ENCODE data around the gene CHST6. TPM values are rescaled to one million over a fixed set of nuclear protein-coding genes. Genes with fewer than 3 reads are reported as not detected.
A peak's percentile ranks its signal among the peaks of the same experiment; 100 is the strongest.
"Not testable (repeated sequence)": the region's sequence is repeated elsewhere in the genome, so short reads cannot be mapped to it uniquely, and the experiment has no call there.

CHST6 gene
- total RNA-seq, result 1 to 10 TPM; 2.4 to 6.0 TPM
- under 1 TPM; 0.49 to 0.88 TPM for polyA plus RNA-seq
- long read RNA-seq, donor 1, result 0 reads
- long read RNA-seq, donor 2, partial matches to known transcripts, result 0 of 1 reads
- long read RNA-seq, donor 2, other reads (novel, unspliced or antisense), result 1 of 1 reads

DNA sequence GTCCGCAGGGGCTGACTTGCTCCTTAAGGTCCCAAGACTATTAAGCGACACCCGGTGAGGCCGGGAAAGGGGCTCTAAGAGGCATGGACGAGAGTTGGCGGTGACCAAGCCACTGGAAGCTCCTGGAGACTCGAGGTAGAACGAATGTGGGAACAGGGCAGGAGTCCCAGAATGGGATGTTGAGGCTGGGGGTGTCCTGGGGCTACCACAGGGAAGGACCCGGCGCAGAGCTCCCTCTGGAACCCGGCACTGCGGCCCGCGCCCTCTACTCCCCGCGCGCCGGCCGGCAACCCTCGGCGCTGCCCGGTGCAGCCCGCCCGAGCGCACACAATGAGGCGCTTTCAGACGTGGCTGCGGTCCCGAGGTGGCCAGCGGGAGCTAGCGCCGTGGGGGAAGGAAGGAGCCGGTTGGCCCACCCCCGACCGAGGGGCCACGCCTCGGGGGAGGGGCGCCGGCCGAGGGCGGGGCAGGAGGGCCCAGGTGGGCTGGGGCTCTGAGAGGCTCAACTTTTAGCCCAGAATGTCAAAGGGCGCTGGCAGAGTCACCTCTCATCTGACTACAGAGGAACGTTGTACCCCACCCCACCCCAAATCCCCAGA, at the start of gene CHST6:
TSS of gene CHST6 (minus strand) at position 366 of the 599 bp plus-strand sequence. CDS start 15,613 bp downstream, outside the sequence.
- H3K9me3 ChIP-seq (ENCODE audit: control insufficient read depth, low read length), result no peaks in the 10 kb centered on the region
- DNase-seq (peak; percentile 62 to 85), ATAC-seq (ENCODE audit: low FRiP score) (peak; percentile 82)
- 3% methylated on average over 42 to 43 of the region's 43 CpGs for WGBS, 2 donors
- H3K27ac ChIP-seq (ENCODE audit: low read depth in 1 of 2, low read length in 2 of 2), result no peak within 1 kb of the TSS
- intact Hi-C loops (cut with DNase I), result no loop called here
- H3K27me3 ChIP-seq (ENCODE audit: control insufficient read depth in 1 of 2, insufficient read depth in 2 of 2, low read length in 1 of 2), result no peaks in the 10 kb centered on the region
- peak within 1 kb of the TSS in 1 of 2 donors; percentile 32 for H3K4me3 ChIP-seq (ENCODE audit: low read length in 2 of 2)
- H3K4me1 ChIP-seq (ENCODE audit: control insufficient read depth in 1 of 2, insufficient read depth in 2 of 2, low read length in 2 of 2), result peaks cover 0 to 3% of the 10 kb centered on the region in 2 donors
- no peaks in the 10 kb centered on the region for H3K36me3 ChIP-seq (ENCODE audit: control insufficient read depth in 1 of 2, insufficient read depth in 2 of 2, low read length in 1 of 2)

DNA sequence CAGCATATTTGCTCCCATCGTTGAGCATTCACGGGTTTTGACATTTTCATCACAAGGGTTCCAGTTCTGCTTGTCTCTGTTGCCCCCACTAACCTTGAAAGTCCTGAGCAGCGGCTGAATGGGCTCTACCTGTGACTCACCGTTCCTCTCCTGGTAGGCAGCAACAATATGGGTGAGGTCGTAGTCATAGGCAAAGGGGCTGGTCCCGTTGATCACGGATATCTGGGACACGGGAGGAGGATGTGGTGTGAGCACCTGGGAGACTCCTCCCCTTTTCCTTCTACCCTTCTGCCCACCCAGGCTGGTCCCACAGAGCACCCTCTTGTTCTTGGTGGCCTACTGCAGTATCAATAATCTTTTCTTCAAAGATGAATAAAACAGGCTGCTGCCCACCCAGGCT, 47.2 kb upstream of the CHST6 start:
- H3K9me3 ChIP-seq (ENCODE audit: control insufficient read depth, low read length); H3K27ac ChIP-seq (ENCODE audit: low read depth in 1 of 2, low read length in 2 of 2); H3K4me1 ChIP-seq (ENCODE audit: control insufficient read depth in 1 of 2, insufficient read depth in 2 of 2, low read length in 2 of 2); intact Hi-C loops (cut with DNase I); H3K27me3 ChIP-seq (ENCODE audit: control insufficient read depth in 1 of 2, insufficient read depth in 2 of 2, low read length in 1 of 2); H3K4me3 ChIP-seq (ENCODE audit: low read length in 2 of 2); H3K36me3 ChIP-seq (ENCODE audit: control insufficient read depth in 1 of 2, insufficient read depth in 2 of 2, low read length in 1 of 2); ATAC-seq (ENCODE audit: low FRiP score): not testable (repeated sequence)
- DNase-seq, result peak in 1 of 2 donors; percentile 6
- 94 to 95% methylated on average over 8 of the region's 8 CpGs for WGBS, 2 donors

DNA sequence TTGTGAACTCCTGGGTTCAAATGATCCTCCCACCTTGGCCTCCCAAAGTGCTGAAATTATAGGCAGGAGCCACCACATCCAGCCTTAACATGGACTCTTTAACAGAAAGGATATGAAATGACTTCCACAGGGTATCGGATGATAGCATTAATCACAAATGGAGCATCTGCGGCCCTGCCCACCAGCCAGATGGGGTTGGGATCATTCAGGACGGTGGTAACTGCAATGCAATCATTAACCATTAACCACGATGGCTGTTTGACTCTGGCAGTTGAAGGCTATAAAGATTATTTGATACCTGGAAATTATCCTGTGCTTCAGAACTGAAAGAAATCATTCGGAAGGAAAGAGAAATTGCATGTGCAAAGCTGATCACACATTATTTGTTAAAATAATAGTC, 46.0 kb upstream of the CHST6 start:
- no peak overlapping the region for H3K27ac ChIP-seq (ENCODE audit: low read depth in 1 of 2, low read length in 2 of 2)
- no peak overlapping the region for H3K4me3 ChIP-seq (ENCODE audit: low read length in 2 of 2)
- ATAC-seq (ENCODE audit: low FRiP score), result no peak
- H3K9me3 ChIP-seq (ENCODE audit: control insufficient read depth, low read length), result no peaks in the 10 kb centered on the region
- intact Hi-C loops (cut with DNase I), result no loop called here
- H3K4me1 ChIP-seq (ENCODE audit: control insufficient read depth in 1 of 2, insufficient read depth in 2 of 2, low read length in 2 of 2), result no peaks in the 10 kb centered on the region
- no peak for DNase-seq
- peaks cover 0 to 3% of the 10 kb centered on the region in 2 donors for H3K36me3 ChIP-seq (ENCODE audit: control insufficient read depth in 1 of 2, insufficient read depth in 2 of 2, low read length in 1 of 2)
- H3K27me3 ChIP-seq (ENCODE audit: control insufficient read depth in 1 of 2, insufficient read depth in 2 of 2, low read length in 1 of 2), result no peaks in the 10 kb centered on the region
- WGBS, 2 donors, result 94 to 96% methylated on average over 5 of the region's 5 CpGs

DNA sequence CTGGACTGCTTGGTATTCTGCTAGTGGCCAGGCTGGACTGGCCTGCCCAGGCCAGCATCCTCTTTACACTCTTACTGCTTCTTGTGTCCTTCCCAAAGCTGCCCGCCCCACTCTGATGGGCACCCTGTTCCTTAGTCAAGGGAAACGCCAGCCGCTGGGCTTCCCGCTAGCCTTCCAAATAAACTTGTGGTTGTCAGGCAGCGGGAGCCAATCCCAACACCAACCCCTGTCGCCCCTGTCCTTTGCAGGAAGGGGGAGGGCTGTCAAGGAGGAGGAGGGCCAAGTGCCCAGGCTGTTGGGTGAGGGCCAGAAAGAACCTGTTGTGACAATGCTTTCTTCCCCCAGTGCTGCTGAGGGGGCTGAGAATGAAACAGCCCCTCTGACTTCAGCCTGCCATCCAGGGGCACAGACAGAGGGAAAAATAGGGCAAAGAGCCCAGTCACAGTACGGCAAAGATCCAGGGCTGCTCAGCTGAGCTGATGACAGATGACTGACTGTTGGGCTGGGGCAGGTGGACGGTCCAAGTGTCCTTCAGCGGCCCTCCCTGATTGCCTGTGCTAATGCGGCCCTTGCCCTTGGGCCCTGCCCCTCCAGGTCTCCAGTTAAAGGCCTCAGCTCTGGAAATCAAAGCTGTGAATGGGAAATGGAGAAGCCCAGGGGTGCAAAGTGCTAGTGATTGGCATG, 43.8 kb upstream of the CHST6 start:
- H3K27me3 ChIP-seq (ENCODE audit: control insufficient read depth in 1 of 2, insufficient read depth in 2 of 2, low read length in 1 of 2); H3K4me3 ChIP-seq (ENCODE audit: low read length in 2 of 2); H3K36me3 ChIP-seq (ENCODE audit: control insufficient read depth in 1 of 2, insufficient read depth in 2 of 2, low read length in 1 of 2); intact Hi-C loops (cut with DNase I); H3K4me1 ChIP-seq (ENCODE audit: control insufficient read depth in 1 of 2, insufficient read depth in 2 of 2, low read length in 2 of 2); H3K9me3 ChIP-seq (ENCODE audit: control insufficient read depth, low read length): not testable (repeated sequence)
- 0 to 6% methylated on average over 2 to 8 of the region's 10 CpGs for WGBS, 2 donors
- DNase-seq, result peak in 1 of 2 donors; percentile 44
- peak overlapping the region in 1 of 2 donors; percentile 28 for H3K27ac ChIP-seq (ENCODE audit: low read depth in 1 of 2, low read length in 2 of 2)
- ATAC-seq (ENCODE audit: low FRiP score), result peak; percentile 58

DNA sequence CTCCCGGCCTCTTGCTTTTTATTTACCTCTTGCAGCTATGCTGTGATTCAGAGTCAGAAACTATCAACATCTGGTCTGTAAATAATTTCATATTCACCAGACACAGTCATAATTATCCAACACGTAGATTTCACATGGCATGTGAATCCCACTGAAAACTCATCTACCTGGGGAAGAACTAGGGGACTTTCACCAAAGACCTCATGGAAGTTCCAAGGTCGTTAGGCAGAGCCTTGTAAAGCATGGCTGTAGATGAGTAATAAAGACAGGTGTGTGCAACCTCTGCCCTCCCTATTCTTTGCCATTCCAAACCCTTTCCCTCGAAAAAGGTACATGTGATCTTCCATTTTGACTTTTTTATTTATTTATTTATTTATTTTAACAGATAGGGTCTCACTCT, 42.5 kb upstream of the CHST6 start:
- intact Hi-C loops (cut with DNase I), result no loop called here
- H3K4me1 ChIP-seq (ENCODE audit: control insufficient read depth in 1 of 2, insufficient read depth in 2 of 2, low read length in 2 of 2), result no peaks in the 10 kb centered on the region
- no peak for ATAC-seq (ENCODE audit: low FRiP score)
- no peak for DNase-seq
- no peaks in the 10 kb centered on the region for H3K27me3 ChIP-seq (ENCODE audit: control insufficient read depth in 1 of 2, insufficient read depth in 2 of 2, low read length in 1 of 2)
- H3K4me3 ChIP-seq (ENCODE audit: low read length in 2 of 2), result no peak overlapping the region
- no peak overlapping the region for H3K27ac ChIP-seq (ENCODE audit: low read depth in 1 of 2, low read length in 2 of 2)
- H3K9me3 ChIP-seq (ENCODE audit: control insufficient read depth, low read length), result no peaks in the 10 kb centered on the region
- no peaks in the 10 kb centered on the region for H3K36me3 ChIP-seq (ENCODE audit: control insufficient read depth in 1 of 2, insufficient read depth in 2 of 2, low read length in 1 of 2)
- 95% methylated on average over 4 of the region's 4 CpGs for WGBS, 2 donors

DNA sequence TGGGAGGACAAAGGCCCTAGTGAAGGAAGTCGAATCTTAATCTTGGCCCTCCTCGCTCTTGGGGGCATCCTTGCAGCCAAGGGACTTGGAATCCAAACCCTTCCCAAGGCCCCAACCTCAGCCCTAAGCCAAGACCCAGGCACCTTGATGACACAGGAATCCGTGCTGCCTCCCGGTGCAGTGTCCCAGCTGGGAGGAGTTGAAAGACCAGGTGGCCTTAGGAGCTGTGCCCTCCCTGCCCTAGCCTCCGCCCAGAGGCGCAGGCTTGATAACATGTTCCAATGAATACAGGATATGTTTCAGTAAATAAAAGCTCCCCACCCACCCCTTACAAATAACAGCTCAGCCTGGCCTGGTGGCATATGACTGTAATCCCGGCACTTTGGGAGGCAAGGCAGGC, 40.7 kb upstream of the CHST6 start, which contains the start of gene CHST5:
TSS of gene CHST5 (minus strand) at position 208 of the 400 bp plus-strand sequence. CDS start 5,724 bp downstream, outside the sequence.
- 95 to 97% methylated on average over 7 of the region's 7 CpGs for WGBS, 2 donors
- Histone ChIP-seq H3K36me3 (ENCODE audit: control insufficient read depth in 1 of 2, insufficient read depth in 2 of 2, low read length in 1 of 2) (no peaks in the 10 kb centered on the region), H3K4me3 (ENCODE audit: low read length in 2 of 2) (no peak within 1 kb of the TSS), H3K9me3 (ENCODE audit: control insufficient read depth, low read length) (no peaks in the 10 kb centered on the region), H3K27ac (ENCODE audit: low read depth in 1 of 2, low read length in 2 of 2) (no peak within 1 kb of the TSS), H3K4me1 (ENCODE audit: control insufficient read depth in 1 of 2, insufficient read depth in 2 of 2, low read length in 2 of 2) (no peaks in the 10 kb centered on the region), H3K27me3 (ENCODE audit: control insufficient read depth in 1 of 2, insufficient read depth in 2 of 2, low read length in 1 of 2) (no peaks in the 10 kb centered on the region)
- ATAC-seq (ENCODE audit: low FRiP score) (no peak), DNase-seq (peak in 1 of 2 donors; percentile 6)
- intact Hi-C loops (cut with DNase I), result no loop called here

DNA sequence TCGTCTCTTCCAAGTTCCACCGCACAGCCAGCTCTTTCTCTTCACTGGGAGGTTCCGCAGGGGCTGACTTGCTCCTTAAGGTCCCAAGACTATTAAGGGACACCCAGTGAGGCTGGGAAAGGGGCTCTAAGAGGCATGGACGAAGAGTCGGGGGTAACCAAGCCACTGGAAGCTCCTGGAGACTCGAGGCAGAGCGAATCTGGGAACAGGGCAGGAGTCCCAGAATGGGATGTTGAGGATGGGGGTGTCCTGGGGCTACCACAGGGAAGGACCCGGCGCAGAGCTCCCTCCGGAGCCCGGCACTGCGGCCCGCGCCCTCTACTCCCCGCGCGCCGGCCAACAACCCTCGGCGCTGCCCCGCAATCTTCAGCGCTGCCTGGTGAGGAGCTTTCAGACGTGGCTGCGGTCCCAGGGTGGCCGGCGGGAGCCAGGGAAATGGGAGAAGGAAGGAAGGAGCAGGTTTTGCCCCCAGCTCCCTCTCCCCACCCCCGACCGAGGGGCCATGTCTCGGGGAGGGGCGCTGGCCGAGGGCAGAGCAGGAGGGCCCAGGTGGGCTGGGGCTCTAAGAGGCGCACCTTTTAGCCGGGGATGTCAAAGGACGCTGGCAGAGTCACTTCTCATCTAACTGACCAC, 40.1 kb upstream of the CHST6 start:
- H3K9me3 ChIP-seq (ENCODE audit: control insufficient read depth, low read length), result no peaks in the 10 kb centered on the region
- DNase-seq (peak in 1 of 2 donors; percentile 19), ATAC-seq (ENCODE audit: low FRiP score) (peak; percentile 56)
- no peaks in the 10 kb centered on the region for H3K4me1 ChIP-seq (ENCODE audit: control insufficient read depth in 1 of 2, insufficient read depth in 2 of 2, low read length in 2 of 2)
- intact Hi-C loops (cut with DNase I), result no loop called here
- H3K27ac ChIP-seq (ENCODE audit: low read depth in 1 of 2, low read length in 2 of 2), result no peak overlapping the region
- H3K36me3 ChIP-seq (ENCODE audit: control insufficient read depth in 1 of 2, insufficient read depth in 2 of 2, low read length in 1 of 2), result no peaks in the 10 kb centered on the region
- H3K27me3 ChIP-seq (ENCODE audit: control insufficient read depth in 1 of 2, insufficient read depth in 2 of 2, low read length in 1 of 2), result no peaks in the 10 kb centered on the region
- no peak overlapping the region for H3K4me3 ChIP-seq (ENCODE audit: low read length in 2 of 2)
- 54 to 55% methylated on average over 34 of the region's 34 CpGs for WGBS, 2 donors

DNA sequence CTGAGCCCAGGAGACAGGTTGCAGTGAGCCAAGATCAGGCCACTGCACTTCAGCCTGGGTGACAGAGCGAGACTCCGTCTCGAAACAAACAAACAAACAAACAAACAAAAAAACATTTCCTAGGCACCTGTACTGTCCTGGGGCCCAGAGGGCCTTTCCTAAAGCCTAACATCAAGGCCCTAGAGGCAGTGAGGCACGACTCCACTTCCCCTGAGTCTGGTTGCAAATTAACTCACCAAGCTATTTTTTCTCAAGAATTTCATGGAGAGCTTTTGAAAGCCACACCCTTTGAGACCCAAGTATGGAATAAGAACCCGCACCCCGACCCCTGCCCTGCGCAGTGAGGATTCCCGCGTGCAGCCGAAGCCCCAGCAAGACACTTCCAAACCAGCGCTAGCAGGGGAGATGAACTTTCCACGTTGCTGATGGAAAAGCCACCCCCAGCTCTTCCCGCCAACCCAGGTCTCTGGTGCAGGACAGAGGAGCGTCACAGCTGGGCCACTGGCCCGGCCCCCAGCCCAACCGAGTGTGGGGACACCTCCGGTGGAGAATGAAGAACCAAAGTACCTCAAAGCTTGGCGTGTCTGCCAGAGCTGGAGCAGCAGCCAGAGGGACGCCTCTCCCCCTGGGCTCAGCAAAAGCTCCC, 39.4 kb upstream of the CHST6 start:
- Histone ChIP-seq H3K9me3 (ENCODE audit: control insufficient read depth, low read length) (no peaks in the 10 kb centered on the region), H3K27ac (ENCODE audit: low read depth in 1 of 2, low read length in 2 of 2) (no peak overlapping the region), H3K27me3 (ENCODE audit: control insufficient read depth in 1 of 2, insufficient read depth in 2 of 2, low read length in 1 of 2) (no peaks in the 10 kb centered on the region), H3K36me3 (ENCODE audit: control insufficient read depth in 1 of 2, insufficient read depth in 2 of 2, low read length in 1 of 2) (no peaks in the 10 kb centered on the region), H3K4me1 (ENCODE audit: control insufficient read depth in 1 of 2, insufficient read depth in 2 of 2, low read length in 2 of 2) (no peaks in the 10 kb centered on the region), H3K4me3 (ENCODE audit: low read length in 2 of 2) (no peak overlapping the region)
- 74 to 75% methylated on average over 19 of the region's 19 CpGs for WGBS, 2 donors
- intact Hi-C loops (cut with DNase I), result no loop called here
- peak in 1 of 2 donors; percentile 43 for DNase-seq
- ATAC-seq (ENCODE audit: low FRiP score), result no peak

All from aorta (tissue), 5 donors.